Activated T-cell treated with anti-CD3 and anti-CD28 coated beads, Interleukin-2, amount 50 U/mL, for 72 hours (primary cell): ENCODE data around the gene TUBGCP4. TPM values are rescaled to one million over a fixed set of nuclear protein-coding genes. Genes with fewer than 3 reads are reported as not detected.

ENCODE experiments used
- total RNA-seq, 2 donors: library from RNA; stranded (reverse); gene quantifications; one replicate each; pipeline ENCODE4 v1.2.3, GENCODE V29; 2022

Gene TUBGCP4
- total RNA-seq, 2 donors from 2014 or later: 28.0 to 28.7 TPM

Other genes with a start within 250 kb of the TUBGCP4 start
- gene TMEM62, start 237.5 kb upstream of the TUBGCP4 start, total RNA-seq: 10 to 100 TPM; 17.1 to 19.2 TPM
- 10 to 100 TPM; 90.9 to 97.6 TPM for gene CCNDBP1, start 185.7 kb upstream of the TUBGCP4 start, total RNA-seq
- gene EPB42, start 150.1 kb upstream of the TUBGCP4 start, total RNA-seq: not detected
- gene TGM5, start 104.2 kb upstream of the TUBGCP4 start, total RNA-seq: not detected
- not detected for gene TGM7, start 68.8 kb upstream of the TUBGCP4 start, total RNA-seq
- 1 to 10 TPM; 5.6 to 7.8 TPM for gene LCMT2, start 40.5 kb upstream of the TUBGCP4 start, total RNA-seq
- gene ZSCAN29, start 58 bp upstream of the TUBGCP4 start, total RNA-seq: 10 to 100 TPM; 42.0 to 44.8 TPM
- 10 to 100 TPM; 33.2 to 35.0 TPM for gene TP53BP1, start 122.1 kb downstream of the TUBGCP4 start, total RNA-seq
- 1 to 10 TPM in 1 of 2 donors, under 1 TPM in 1; 0.82 to 1.8 TPM for gene MAP1A, start 146.5 kb downstream of the TUBGCP4 start, total RNA-seq
- gene PPIP5K1, start 219.1 kb downstream of the TUBGCP4 start, total RNA-seq: 10 to 100 TPM; 38.5 to 50.0 TPM
- not detected for gene CKMT1B, start 222.9 kb downstream of the TUBGCP4 start, total RNA-seq
- gene STRC, start 247.7 kb downstream of the TUBGCP4 start, total RNA-seq: 1 to 10 TPM; 1.1 to 3.3 TPM